H1 (cell line): Measurements from ENCODE around the gene RAB43. TPM values are rescaled to one million over a fixed set of nuclear protein-coding genes. Genes with fewer than 3 reads are reported as not detected.

Source experiments
- SIRT6 ChIP-seq: IDR thresholded peaks from one replicate; pipeline ENCODE4 v1.7.1; 2012; ENCODE audit warnings: low read length, inconsistent platforms
- SP2 ChIP-seq: IDR thresholded peaks from 2 replicates; pipeline ENCODE4 v1.6.1; 2012; ENCODE audit warnings: mild to moderate bottlenecking, low read length, inconsistent platforms
- USF2 ChIP-seq: IDR thresholded peaks from 2 replicates; pipeline ENCODE4 v1.6.1; 2011; ENCODE audit warnings: low read length, improper control_type of control experiment
- polyA plus RNA-seq, 7 experiments: library from polyadenylated mRNA; depleted of rRNA in 3 of 7; stranded (reverse) in 5 of 7; unstranded in 2 of 7; fragments of >200 nt in 5 of 7; fragments of 200-250 nt in 2 of 7; gene quantifications; 1 replicate in 5 of 7; 2 replicates in 1 of 7; 4 replicates in 1 of 7; pipeline versions ENCODE4 v1.2.1 to v1.2.3, GENCODE V29; 2011 to 2013; ENCODE audit warnings: missing spikeins in 2 of 7, mixed read lengths in 2 of 7
- total RNA-seq: library from RNA; stranded (reverse); fragmentation: NEBNext Ultra II Directional; extraction: Animal tissue kit (Norgen Biotek cat#: 25700); gene quantifications from 2 replicates; pipeline ENCODE4 v1.2.1, GENCODE V29; 2021

Gene RAB43
- total and polyA plus RNA-seq, 2 of the 8 experiments (the other 6 are each of a cell fraction or from before 2014, with no cell fraction given) = 13.1 to 19.4 TPM

GRCh38 chr3:129059311-129059958 lies 62.2 kb downstream of the RAB43 start (continued):
- TF ChIP-seq USF2 = no peak
- no peak for TF ChIP-seq SIRT6
- no peak for TF ChIP-seq SP2
- TF ChIP-seq, all 59 proteins: peak for 0
